Heart right ventricle (tissue), 16 donors: ENCODE data around the gene WRNIP1. TPM values are rescaled to one million over a fixed set of nuclear protein-coding genes. Genes with fewer than 3 reads are reported as not detected.

Experiments
- ATAC-seq, 8 donors: fragments of 200-7000 bp; cut with Tn5 transposase; one replicate each; pipeline ENCODE4 v1.9.1; 2020; ENCODE audit warnings: mild to moderate bottlenecking in 8 of 8, moderate library complexity in 8 of 8, moderate number of reproducible peaks in 1 of 8
- DNase-seq, 2 donors: peaks; one replicate each; pipeline ENCODE4 v3.0.0-alpha.2; 2020
- H3K27ac ChIP-seq, 10 donors: fragments of 200-600 bp; sonication (generic) in 2 of 10; one replicate each; pipeline versions ENCODE4 v1.5.0 to v1.8.0; 2020 to 2022; ENCODE audit warnings: mild to moderate bottlenecking in 3 of 10
- H3K27me3 ChIP-seq, 7 donors: fragments of 200-600 bp; one replicate each; pipeline ENCODE4 v1.8.0; 2021 to 2022; ENCODE audit warnings: mild to moderate bottlenecking in 2 of 7
- H3K36me3 ChIP-seq, 9 donors: fragments of 200-600 bp; sonication (generic) in 1 of 9; one replicate each; pipeline versions ENCODE4 v1.5.0 to v1.8.0; 2020 to 2022; ENCODE audit warnings: mild to moderate bottlenecking in 2 of 9
- H3K4me1 ChIP-seq, 9 donors: fragments of 200-600 bp; sonication (generic) in 1 of 9; one replicate each; pipeline versions ENCODE4 v1.5.0 to v1.8.0; 2020 to 2022; ENCODE audit warnings: mild to moderate bottlenecking in 4 of 9
- H3K4me3 ChIP-seq, 10 donors: fragments of 200-600 bp; sonication (generic) in 2 of 10; one replicate each; pipeline versions ENCODE4 v1.5.0 to v1.8.0; 2020 to 2022; ENCODE audit warnings: mild to moderate bottlenecking in 7 of 10, moderate library complexity in 2 of 10
- H3K9me3 ChIP-seq, 11 donors: fragments of 200-600 bp in 10 of 11; sonication (generic) in 2 of 11; one replicate each; pipeline versions ENCODE4 v1.5.0 to v1.8.0; 2013 to 2022; ENCODE audit warnings: mild to moderate bottlenecking in 2 of 11, control low read depth in 1 of 11, moderate library complexity in 1 of 11
- CTCF ChIP-seq, 9 donors: fragments of 200-600 bp; sonication (generic) in 2 of 9; IDR thresholded peaks; one replicate each; pipeline versions ENCODE4 v1.5.0 to v1.8.0; 2021 to 2022; ENCODE audit warnings: antibody characterized with exemption in 9 of 9, mild to moderate bottlenecking in 5 of 9, moderate library complexity in 1 of 9
- WGBS, 2 donors: extraction: QIAGEN DNeasy Blood & Tissue Kit; methylation state at CpG; one replicate each; pipeline ENCODE4 v1.1.7; 2013; ENCODE audit warnings: inconsistent platforms in 1 of 2; 5-methylcytosine and 5-hydroxymethylcytosine counted together
- intact Hi-C, 10 donors: fragments of 100-400 bp; cut with DNase I; formaldehyde crosslinking; loops; one replicate each; pipeline versions ENCODE4 v1.11.1 to v1.14.2; 2022
- polyA plus RNA-seq, 2 donors: library from polyadenylated mRNA; stranded (reverse); fragments of 200-250 nt; gene quantifications; one replicate each; pipeline ENCODE4 v1.2.3, GENCODE V29; 2013
- total RNA-seq, 10 donors: library from RNA; stranded (reverse); fragmentation: NEBNext Ultra II Directional in 3 of 10; extraction: Animal tissue kit (Norgen Biotek cat#: 25700) in 3 of 10; gene quantifications; one replicate each; pipeline versions ENCODE4 v1.2.1 to v1.2.4, GENCODE V29; 2021 to 2023
- donor health status: Arrhythmogenic right ventricular cardiomyopathy.
- donor health status: ischemic (EF 13 %, LVEDD 7.1; RV severe dilation, severe dysfunction).
- donor health status: healthy with polysubstance abuse.
- donor health status: DM: no; HTN: yes; CAD: no.
- donor health status: DM: no; HTN: no; CAD: no.
- donor health status: ischemic (EF 25% LVEDD 6.9; RV normal size, moderate dysfunction).
- donor health status: ischemic (EF 25% LVEDD 5.7; RV mildly dilated, moderate dysfunction).
- donor health status: healthy.
- donor health status: DM: yes; HTN: yes; CAD: no.
- donor health status: Ischemic cardiomyopathy.
- donor health status: ischemic (EF 35%, LVEDD 5.7; RV mildly dilated, moderate dysfunction).
- donor health status: nonischemic (EF 11% LVEDD 7.7; RV severe dilation, severe dysfunction).
- donor health status: DM: yes; HTN: yes; CAD: no.
- donor health status: PGD.
- donor health status: ischemic (EF 29% LVEDD 5.4; RV normal size, mild dysfunction).
- donor health status: nonischemic (EF 23%, LVEDD 6.1; RV moderate dilation, normal function).

Gene WRNIP1
- total and polyA plus RNA-seq, 12 donors: 29.7 to 44.9 (median 35.6) TPM

GRCh38 chr6:2773449-2773848 lies 8.3 kb downstream of the WRNIP1 start:
- no peak for ATAC-seq
- no peak overlapping the region for H3K27ac ChIP-seq
- WGBS, 2 donors: 70 to 78% methylated on average over 3 of the region's 3 CpGs
- no peaks in the 10 kb centered on the region for H3K9me3 ChIP-seq
- H3K36me3 ChIP-seq: peaks cover 0 to 73% (median 8%) of the 10 kb centered on the region in 9 donors
- H3K4me3 ChIP-seq: no peak overlapping the region
- intact Hi-C loops: no loop called here
- DNase-seq: no peak
- H3K27me3 ChIP-seq: no peaks in the 10 kb centered on the region
- H3K4me1 ChIP-seq: peaks cover 0 to 90% (median 60%) of the 10 kb centered on the region in 9 donors
- no peak for TF ChIP-seq CTCF (IDR thresholded peaks at IDR 0.05)

- 75 to 77% methylated on average over 1 of the region's 1 CpG for WGBS, 2 donors
- no peaks in the 10 kb centered on the region for H3K27me3 ChIP-seq
- peaks cover 0 to 88% (median 15%) of the 10 kb centered on the region in 9 donors for H3K36me3 ChIP-seq
- H3K4me1 ChIP-seq: peaks cover 0 to 75% (median 45%) of the 10 kb centered on the region in 9 donors
- no peaks in the 10 kb centered on the region for H3K9me3 ChIP-seq
- DNase-seq (no peak), ATAC-seq (no peak)
- TF ChIP-seq CTCF (IDR thresholded peaks at IDR 0.05): no peak
- H3K4me3 ChIP-seq: no peak overlapping the region
- H3K27ac ChIP-seq: no peak overlapping the region
- intact Hi-C loops: no loop called here
These were observed 9.8 kb downstream of the WRNIP1 start for GRCh38 chr6:2775003-2775402.

GRCh38 chr6:2777249-2777648 lies 12.1 kb downstream of the WRNIP1 start:
- H3K4me1 ChIP-seq: peaks cover 0 to 69% (median 33%) of the 10 kb centered on the region in 9 donors
- no peak overlapping the region for H3K4me3 ChIP-seq
- no peak for DNase-seq
- 88 to 92% methylated on average over 3 of the region's 3 CpGs for WGBS, 2 donors
- H3K36me3 ChIP-seq: peaks cover 0 to 88% (median 25%) of the 10 kb centered on the region in 9 donors
- H3K27ac ChIP-seq: no peak overlapping the region
- H3K27me3 ChIP-seq: no peaks in the 10 kb centered on the region
- intact Hi-C loops: no loop called here
- no peak for ATAC-seq
- no peaks in the 10 kb centered on the region for H3K9me3 ChIP-seq
- no peak for TF ChIP-seq CTCF (IDR thresholded peaks at IDR 0.05)

- intact Hi-C loops: loop anchor here in 3 of 10 donors (10.0 kb wide), 2 partner anchors 135 to 155 kb away; no protein-coding TSS in a partner anchor
- Histone ChIP-seq H3K9me3 (no peaks in the 10 kb centered on the region), H3K4me1 (peaks cover 0 to 58% (median 19%) of the 10 kb centered on the region in 9 donors), H3K36me3 (peaks cover 0 to 85% (median 33%) of the 10 kb centered on the region in 9 donors), H3K27me3 (no peaks in the 10 kb centered on the region), H3K27ac (no peak overlapping the region), H3K4me3 (no peak overlapping the region)
- no peak for ATAC-seq
- 78 to 81% methylated on average over 9 of the region's 9 CpGs for WGBS, 2 donors
- no peak for DNase-seq
- no peak for TF ChIP-seq CTCF (IDR thresholded peaks at IDR 0.05)
These were observed 15.0 kb downstream of the WRNIP1 start for GRCh38 chr6:2780102-2780737.
